CD4-positive, alpha-beta T cell treated with Interleukin-10 for 1 hour (primary cell): ENCODE measurements around the gene MRPL47.

Experiments
- DNase-seq: peaks from one replicate; pipeline ENCODE4 v3.0.0-alpha.2; 2020

Gene MRPL47

DNA sequence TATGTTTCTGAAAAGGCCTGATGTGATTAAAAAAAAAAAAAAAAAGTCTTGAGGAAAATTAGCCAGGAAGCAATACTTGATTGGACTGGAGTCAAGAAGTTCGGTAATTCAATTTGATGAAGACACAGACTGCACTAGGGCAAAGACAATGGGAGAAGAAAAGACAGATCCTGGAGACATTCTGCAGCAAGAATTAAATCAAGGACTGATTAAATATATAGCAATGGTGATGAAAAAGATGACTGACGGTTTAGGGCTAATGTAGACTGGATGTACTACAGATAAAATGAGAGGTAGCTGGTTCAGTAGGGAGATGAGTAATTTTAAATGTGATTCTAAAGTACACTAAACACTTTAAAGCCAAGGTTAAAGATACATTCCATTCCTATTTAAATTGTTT is 13.8 kb downstream of the MRPL47 start:
- DNase-seq = no peak

DNA sequence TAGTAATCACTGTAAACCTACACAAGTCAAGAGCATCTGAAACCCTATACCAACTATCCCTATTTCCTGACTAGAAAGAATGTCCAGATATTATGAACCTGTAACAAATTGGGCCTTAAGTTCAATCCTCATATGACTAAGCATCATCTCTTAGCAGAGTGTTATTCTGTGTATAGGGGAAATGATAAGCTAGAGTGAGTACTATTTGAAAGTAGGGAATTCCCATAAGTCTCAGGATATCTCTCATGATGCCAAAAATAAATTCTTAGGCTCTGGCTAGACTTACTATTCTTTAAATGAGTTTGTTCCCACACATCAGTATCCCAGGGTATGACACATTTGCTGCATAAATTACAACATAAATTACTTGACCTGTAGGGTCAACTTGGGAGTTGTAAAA is 15.3 kb downstream of the MRPL47 start:
- DNase-seq = no peak

DNA sequence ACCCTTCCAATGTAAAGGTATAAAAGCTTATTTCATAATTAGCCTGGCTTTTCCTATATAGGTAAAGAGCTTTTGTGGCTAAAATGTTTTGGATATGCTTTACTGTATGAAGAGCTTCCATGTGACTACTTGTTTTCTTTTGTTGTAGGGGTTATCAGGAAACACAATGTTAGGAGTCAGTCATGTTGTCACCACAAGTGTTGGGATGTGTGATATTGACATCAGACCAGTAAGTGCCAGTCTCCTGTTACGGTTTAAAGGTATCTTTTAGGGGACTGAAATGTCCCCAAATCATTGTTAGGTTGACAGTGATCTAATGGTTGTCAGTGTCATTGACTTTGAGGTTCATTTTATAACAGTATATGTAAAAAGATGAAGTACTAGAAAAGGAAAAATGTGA is 23.4 kb downstream of the MRPL47 start:
- DNase-seq = no peak

DNA sequence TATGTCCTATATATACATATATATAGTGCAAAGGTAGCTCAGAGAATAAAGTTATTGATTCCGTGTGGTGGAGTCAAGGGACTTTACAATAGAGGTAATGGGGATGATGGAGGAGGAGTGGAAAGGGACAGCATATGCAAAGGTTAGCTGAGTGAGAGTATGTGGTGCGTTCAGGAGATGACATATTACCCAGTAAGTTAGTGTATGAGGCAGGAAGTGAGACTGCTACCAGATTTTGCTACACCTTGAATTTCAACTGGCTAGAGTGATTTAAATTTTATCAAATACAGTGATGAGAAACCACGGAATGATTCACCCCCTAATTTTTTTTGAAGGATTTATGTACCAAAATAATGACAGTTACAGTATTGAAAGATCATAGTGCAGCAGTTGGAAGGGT is 38.9 kb downstream of the MRPL47 start:
- no peak for DNase-seq

DNA sequence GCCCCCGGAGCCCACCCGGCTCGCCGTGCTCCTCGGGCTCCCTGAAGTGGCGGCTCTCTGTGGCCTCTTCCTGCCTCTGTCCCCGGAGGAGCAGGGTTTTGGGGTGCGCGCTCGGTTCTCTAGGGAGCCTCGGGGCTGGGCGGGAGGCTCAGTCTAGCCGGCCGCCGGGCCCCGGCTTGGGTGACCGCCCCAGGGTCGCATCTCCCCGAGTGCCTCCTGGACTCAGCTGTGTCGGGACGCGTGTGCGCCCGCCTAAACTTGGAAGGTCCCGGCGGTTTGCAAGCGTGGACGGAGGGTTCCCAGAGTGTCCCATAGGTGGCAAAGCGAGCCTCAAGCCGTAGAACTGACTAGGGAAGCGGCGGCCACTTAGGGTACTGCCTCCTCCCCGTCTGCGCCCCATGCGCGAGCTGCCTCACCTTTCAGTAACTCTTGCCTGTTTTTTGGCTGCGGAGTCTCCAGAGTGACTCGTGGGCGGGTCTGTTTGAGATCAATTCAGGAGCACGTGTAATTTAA is 41.1 kb downstream of the MRPL47 start:
- peak; percentile 66 for DNase-seq

DNA sequence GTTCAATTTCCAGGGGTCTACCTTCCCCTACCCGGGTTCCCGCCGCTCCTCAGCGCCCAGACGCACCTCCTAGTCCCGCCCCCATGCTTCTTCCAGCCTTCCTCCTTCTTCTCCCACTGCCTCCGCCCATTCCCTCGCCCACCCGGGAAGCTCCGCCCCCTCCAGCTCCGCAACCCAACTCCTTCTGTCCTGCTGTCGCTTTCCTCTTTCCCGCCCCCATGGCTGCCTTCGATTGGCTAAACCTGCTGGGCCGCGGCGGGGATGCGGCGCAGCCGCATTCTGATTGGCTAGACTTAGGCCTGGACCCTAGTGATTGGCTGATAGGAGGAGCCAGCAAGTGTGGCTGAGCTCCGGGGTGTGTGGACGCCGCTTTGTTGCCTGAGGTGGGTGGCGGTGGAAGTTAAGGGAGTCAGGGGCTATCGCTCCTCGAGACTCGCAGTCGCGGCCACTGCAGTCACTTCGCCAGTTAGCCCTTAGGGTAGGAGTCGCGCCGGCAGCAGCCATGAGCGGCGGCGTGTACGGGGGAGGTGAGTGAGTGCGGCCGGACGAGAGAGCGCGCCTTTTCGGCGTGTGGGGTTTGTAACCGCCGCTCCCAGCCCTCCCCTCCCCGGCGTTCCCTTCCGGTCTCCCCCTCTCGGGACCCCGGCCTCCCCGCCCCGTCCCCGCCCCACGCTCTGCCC is 41.7 kb downstream of the MRPL47 start, which contains the start of gene ACTL6A:
Gene ACTL6A (plus strand): TSS at position 336 of the 680 bp plus-strand sequence. CDS start 167 bp downstream, at position 503.
- peak; percentile 99 for DNase-seq

DNA sequence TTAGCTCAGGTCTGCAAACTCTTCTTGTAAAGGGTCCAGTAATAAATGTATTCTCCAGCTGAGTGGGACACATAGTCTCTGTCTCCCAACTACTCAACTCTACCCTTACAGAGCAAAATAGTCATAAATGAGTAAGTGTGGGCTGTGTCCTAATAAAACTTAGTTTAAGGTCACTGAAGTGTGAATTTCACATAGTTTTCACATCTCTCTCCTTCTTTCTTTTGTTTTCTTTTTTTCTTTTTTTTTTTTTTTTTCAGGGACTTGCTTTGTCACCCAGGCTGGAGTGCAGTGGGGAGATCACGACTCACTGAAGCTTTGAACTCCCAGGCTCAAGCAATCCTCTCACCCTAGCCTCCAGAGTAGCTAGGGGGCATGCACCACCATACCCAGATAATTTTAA is 43.6 kb downstream of the MRPL47 start:
- no peak for DNase-seq

DNA sequence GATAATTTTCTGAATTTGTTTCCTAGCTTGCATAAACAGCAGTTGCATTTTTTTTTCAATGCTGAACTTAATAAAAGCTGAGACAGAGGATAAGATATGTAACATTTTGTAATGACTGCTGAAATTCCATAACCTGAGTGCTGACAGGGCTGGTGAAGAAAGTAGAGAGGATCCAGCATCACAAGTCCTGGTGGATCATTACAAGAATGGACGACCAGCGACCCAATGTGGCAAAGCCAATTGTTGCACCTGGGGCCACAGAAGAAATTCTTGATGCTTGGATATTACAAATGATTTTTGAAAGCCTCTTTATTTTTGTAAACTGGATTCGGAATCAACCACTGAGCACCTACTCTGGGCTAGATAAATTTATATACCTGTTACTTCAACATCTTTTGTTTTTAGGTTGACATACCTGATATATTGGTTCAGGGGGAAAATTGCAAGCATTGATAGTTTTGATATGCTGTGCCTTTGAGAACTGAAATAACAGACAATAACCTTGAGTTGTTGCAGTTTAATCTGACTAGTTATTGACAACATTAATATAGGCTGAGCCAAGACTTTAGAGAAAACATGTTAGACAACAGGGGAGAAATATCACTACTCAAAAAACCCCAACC is 45.6 kb downstream of the MRPL47 start:
- peak; percentile 54 for DNase-seq

DNA sequence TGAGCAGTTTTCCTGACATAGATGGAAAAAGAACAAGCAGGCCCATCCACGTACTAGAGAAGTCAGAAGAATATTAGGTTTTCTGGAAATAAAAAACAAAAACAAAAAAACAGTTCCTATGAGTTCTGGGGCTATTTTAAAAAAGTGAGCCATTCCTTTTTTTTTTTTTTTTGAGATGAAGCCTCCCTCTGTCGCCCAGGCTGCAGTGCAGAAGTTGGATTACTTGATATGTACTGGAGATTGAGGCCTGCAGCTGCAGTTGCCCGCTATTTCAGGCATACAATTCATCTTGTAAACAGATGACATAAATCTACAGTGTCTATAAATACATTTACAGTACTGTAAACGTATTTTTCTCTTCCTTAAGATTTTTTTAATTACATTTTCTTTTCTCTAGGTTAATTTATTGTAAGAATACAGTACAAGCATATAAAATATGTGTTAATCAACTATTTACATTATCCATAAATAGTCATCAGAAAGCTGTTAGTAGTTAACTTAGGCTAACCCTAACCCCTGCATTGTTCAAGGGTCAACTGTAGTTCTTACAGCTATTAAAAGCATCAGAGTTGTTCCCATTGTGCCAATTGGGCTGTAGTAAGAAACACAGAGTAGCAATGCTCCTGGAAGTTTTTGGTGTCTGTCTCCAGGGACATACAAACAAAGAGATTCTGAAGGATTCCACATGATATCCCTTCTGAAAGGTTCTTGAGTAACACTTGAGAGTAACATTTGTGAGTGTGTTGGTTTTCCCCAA is 52.9 kb downstream of the MRPL47 start:
- no peak for DNase-seq

DNA sequence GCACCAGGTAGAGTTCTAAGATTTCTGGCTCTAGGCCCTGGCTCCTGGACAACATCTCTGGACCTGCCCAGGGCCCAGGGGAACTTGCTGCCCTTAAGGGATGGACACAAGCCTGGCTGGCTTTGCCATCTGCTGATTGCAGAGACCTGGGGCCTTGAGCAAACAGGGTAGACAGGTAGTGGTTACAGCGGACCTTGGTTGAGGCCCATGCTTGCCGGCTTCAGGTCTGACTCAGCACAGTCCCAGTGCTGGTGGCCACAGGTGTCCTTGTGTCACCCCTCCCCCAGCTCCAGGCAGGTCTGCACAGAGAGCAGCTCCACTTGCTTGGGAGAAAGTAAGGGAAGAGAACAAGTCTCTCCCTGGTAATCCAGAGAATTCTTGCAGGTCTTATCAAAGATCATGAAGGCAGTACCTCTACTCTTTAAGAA is 57.6 kb downstream of the MRPL47 start:
- no peak for DNase-seq

DNA sequence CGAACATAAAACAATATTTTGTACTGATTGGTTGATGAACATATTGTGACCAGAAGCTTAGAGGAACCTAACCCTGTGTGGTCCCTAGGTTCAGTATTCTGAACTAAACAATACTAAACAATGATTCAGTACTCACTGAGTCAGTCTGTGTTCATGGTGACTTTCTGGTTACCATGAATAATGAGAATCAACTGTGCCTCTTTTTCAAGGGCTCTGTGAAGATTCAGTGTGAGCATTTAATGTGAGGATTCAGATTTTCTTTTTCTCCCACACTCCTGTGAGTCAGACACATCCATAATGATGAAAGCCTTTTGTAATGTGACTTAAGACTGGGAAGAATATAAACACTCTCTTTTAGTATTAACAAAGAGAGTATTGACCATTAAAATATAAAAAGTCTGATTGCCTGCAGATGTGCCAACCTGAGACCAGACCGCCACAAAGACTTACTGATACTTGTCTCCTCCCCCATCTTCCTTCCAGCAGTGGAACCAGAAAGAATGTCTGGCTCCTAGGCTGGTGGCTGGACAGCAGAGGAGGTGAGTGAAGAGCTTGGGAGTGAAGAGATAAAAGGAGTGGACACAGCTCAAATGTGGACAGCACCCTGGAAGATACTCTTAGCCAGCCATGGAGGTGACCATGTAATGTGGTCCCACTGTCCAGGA is 59.3 kb downstream of the MRPL47 start:
- DNase-seq = no peak

DNA sequence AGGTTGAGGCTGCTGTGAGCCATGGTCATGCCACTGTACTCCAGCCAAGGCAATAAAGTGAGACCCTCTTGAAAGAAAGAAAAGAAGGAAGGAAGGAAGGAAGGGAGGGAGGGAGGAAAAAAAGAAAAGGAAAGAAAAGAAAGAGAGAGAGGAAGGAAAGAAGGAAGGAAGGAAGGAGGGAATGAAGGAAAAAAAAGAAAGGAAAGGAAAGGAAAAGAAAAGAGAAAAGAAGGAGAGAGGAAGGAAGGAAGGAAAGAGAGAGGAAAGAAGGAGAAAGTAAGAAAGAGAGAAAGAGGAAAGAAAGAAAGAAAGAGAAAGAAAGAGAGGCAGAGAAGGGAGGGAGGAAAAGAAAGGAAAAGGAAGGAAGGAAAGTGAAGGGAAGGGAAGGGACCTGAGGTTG is 62.1 kb downstream of the MRPL47 start:
- DNase-seq = no peak

DNA sequence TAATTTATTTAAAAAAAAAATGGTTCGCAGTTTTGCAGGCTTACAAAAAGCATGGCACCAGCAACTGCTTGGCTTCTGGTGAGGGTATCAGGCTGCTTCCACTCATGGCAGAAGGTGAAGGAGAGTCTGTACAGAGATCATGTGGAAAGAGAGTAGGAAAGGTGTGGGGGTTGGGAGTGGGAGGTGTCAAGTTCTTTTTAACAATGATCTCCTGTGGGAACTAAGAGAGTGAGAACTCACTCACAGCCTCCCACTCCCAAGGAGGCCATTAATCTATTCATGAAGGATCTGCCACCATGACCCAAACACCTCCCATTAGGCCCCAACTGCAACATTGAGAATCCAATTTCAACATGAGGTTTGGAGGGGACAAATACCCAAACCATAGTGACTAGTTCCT is 62.8 kb downstream of the MRPL47 start:
- no peak for DNase-seq

DNA sequence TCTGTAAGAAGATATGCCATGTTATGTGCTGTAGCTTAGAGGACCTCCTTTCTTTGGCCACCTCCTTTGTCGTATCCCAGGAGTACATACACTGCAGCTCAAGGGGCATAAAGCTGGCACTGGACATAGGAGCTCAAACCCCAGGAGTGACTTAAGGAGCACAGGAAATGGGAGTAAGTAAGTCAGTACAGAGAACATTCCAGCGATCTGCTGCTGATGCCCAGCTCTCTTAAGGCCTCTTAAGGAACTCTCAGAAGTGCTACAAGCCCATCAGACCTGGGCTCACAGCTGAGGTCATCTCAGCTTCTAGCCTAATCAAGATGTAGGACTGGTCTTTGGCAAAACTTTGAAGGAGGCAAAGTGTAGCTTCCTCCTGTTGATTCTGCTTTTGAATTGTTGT is 63.3 kb downstream of the MRPL47 start:
- no peak for DNase-seq
